Measurements from ENCODE around the gene ARID1B. TPM values are rescaled to one million over a fixed set of nuclear protein-coding genes. Genes with fewer than 3 reads are reported as not detected.

The ARID1B gene
- total RNA-seq, 1 experiment from 2014 or later = 35.6 TPM

DNA sequence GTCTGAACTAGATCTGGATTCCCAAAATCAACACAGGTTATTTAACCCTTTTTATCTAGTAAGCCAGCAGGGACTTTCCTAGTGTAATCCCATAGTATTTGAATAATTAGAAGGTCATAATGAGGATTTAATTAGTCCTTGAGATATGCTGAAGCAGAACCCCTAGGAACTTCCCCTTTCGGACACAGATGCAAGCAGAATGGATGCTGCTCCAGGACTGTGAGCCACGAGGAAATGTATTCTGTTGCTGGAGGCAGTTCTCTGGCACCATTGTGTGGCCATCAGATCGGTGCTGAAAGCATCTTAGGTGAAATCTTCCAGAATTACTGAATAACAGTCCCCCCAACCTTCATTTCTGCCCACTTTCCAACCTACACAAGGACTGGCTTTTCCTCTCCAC lies 339.2 kb downstream of the ARID1B start:
- intact Hi-C loops (cut with micrococcal nuclease) = no loop called here
- H3K9me2 ChIP-seq (ENCODE audit: insufficient read depth) = no peaks in the 10 kb centered on the region
- H3K4me3 ChIP-seq (replicated peaks in 1 of 2; ENCODE audit: low read depth in 1 of 2, low read length in 2 of 2) = no peak overlapping the region
- H3K4me2 ChIP-seq (ENCODE audit: low read length) = no peak overlapping the region
- no peak overlapping the region for H2AFZ ChIP-seq (ENCODE audit: low read depth, low read length, poor library complexity, severe bottlenecking)
- H4K20me1 ChIP-seq (ENCODE audit: insufficient read depth) = no peaks in the 10 kb centered on the region
- TF ChIP-seq EZH2 (IDR thresholded peaks at IDR 0.05) = no peak
- no peak for TF ChIP-seq RAD21 (IDR thresholded peaks at IDR 0.05; ENCODE audit: low read depth)
- no peak for TF ChIP-seq SP1 (IDR thresholded peaks at IDR 0.05; ENCODE audit: low read depth)
- no peak for TF ChIP-seq JUND (IDR thresholded peaks at IDR 0.05)
- no peak for TF ChIP-seq ZNF274 (IDR thresholded peaks at IDR 0.05; ENCODE audit: low read depth, low read length)
- TF ChIP-seq TCF7L2 (IDR thresholded peaks at IDR 0.05; ENCODE audit: borderline replicate concordance, extremely low read depth, insufficient read depth, insufficient read length) = no peak
- no peak for TF ChIP-seq EGR1 (IDR thresholded peaks at IDR 0.05; ENCODE audit: low read depth)
- TF ChIP-seq, protein P1, sequence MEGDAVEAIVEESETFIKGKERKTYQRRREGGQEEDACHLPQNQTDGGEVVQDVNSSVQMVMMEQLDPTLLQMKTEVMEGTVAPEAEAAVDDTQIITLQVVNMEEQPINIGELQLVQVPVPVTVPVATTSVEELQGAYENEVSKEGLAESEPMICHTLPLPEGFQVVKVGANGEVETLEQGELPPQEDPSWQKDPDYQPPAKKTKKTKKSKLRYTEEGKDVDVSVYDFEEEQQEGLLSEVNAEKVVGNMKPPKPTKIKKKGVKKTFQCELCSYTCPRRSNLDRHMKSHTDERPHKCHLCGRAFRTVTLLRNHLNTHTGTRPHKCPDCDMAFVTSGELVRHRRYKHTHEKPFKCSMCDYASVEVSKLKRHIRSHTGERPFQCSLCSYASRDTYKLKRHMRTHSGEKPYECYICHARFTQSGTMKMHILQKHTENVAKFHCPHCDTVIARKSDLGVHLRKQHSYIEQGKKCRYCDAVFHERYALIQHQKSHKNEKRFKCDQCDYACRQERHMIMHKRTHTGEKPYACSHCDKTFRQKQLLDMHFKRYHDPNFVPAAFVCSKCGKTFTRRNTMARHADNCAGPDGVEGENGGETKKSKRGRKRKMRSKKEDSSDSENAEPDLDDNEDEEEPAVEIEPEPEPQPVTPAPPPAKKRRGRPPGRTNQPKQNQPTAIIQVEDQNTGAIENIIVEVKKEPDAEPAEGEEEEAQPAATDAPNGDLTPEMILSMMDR (IDR thresholded peaks at IDR 0.05 in 2 of 3, conservative IDR thresholded peaks at IDR 0.05 in 1 of 3; ENCODE audit: borderline replicate concordance in 1 of 3, insufficient read depth in 1 of 3, low read depth in 2 of 3, low read length in 2 of 3) = no peak
- TF ChIP-seq POLR2A (IDR thresholded peaks at IDR 0.05; ENCODE audit: borderline replicate concordance, extremely low read depth, insufficient read depth, insufficient read length) = no peak
- TF ChIP-seq SIN3A (IDR thresholded peaks at IDR 0.05; ENCODE audit: low read depth) = no peak
- TF ChIP-seq, protein P2, sequence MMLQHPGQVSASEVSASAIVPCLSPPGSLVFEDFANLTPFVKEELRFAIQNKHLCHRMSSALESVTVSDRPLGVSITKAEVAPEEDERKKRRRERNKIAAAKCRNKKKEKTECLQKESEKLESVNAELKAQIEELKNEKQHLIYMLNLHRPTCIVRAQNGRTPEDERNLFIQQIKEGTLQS (IDR thresholded peaks at IDR 0.05) = no peak
- no peak for TF ChIP-seq YY1 (IDR thresholded peaks at IDR 0.05; ENCODE audit: extremely low read depth, insufficient replicate concordance, low read depth, low read length)
- no peak for TF ChIP-seq SRF (IDR thresholded peaks at IDR 0.05; ENCODE audit: low read depth)
- TF ChIP-seq, protein P3, sequence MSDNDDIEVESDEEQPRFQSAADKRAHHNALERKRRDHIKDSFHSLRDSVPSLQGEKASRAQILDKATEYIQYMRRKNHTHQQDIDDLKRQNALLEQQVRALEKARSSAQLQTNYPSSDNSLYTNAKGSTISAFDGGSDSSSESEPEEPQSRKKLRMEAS (IDR thresholded peaks at IDR 0.05) = no peak
- TF ChIP-seq, protein P4, sequence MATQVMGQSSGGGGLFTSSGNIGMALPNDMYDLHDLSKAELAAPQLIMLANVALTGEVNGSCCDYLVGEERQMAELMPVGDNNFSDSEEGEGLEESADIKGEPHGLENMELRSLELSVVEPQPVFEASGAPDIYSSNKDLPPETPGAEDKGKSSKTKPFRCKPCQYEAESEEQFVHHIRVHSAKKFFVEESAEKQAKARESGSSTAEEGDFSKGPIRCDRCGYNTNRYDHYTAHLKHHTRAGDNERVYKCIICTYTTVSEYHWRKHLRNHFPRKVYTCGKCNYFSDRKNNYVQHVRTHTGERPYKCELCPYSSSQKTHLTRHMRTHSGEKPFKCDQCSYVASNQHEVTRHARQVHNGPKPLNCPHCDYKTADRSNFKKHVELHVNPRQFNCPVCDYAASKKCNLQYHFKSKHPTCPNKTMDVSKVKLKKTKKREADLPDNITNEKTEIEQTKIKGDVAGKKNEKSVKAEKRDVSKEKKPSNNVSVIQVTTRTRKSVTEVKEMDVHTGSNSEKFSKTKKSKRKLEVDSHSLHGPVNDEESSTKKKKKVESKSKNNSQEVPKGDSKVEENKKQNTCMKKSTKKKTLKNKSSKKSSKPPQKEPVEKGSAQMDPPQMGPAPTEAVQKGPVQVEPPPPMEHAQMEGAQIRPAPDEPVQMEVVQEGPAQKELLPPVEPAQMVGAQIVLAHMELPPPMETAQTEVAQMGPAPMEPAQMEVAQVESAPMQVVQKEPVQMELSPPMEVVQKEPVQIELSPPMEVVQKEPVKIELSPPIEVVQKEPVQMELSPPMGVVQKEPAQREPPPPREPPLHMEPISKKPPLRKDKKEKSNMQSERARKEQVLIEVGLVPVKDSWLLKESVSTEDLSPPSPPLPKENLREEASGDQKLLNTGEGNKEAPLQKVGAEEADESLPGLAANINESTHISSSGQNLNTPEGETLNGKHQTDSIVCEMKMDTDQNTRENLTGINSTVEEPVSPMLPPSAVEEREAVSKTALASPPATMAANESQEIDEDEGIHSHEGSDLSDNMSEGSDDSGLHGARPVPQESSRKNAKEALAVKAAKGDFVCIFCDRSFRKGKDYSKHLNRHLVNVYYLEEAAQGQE (IDR thresholded peaks at IDR 0.05; ENCODE audit: low read depth) = no peak
- ATAC-seq (no peak), DNase-seq (ENCODE audit: low read depth, low spot score) (no peak)
- POLR2A ChIA-PET = no interaction called here
- no peaks in the 10 kb centered on the region for H3K79me2 ChIP-seq (ENCODE audit: insufficient read depth, low read length)
- H3K27me3 ChIP-seq (ENCODE audit: insufficient read depth, low read length) = no peaks in the 10 kb centered on the region
- no peak overlapping the region for H3K9ac ChIP-seq (ENCODE audit: low read length)
- no TSS peak for BruUV-seq (replicated peaks)
- H3K9me3 ChIP-seq (ENCODE audit: control insufficient read depth in 1 of 2, insufficient read depth in 1 of 2, low read depth in 1 of 2, low read length in 2 of 2) = no peaks in the 10 kb centered on the region
- H3K4me1 ChIP-seq (ENCODE audit: control insufficient read depth in 1 of 2, insufficient read depth in 2 of 2, low read length in 2 of 2) = no peaks in the 10 kb centered on the region
- H3K27ac ChIP-seq (ENCODE audit: low read depth, low read length) = no peak overlapping the region
- CTCF ChIA-PET = no interaction called here
- RAD21 ChIA-PET (ENCODE audit: low non-redundant PET in 1 of 2, low total read pairs in 2 of 2, uncharacterized antibody in 2 of 2, unreplicated experiment in 2 of 2) = no interaction called here
- H3K36me3 ChIP-seq (ENCODE audit: control insufficient read depth in 1 of 2, insufficient read depth in 2 of 2, low read length in 2 of 2) = no peaks in the 10 kb centered on the region
